Measurements from ENCODE around the gene LRIG3. TPM values are rescaled to one million over a fixed set of nuclear protein-coding genes. Genes with fewer than 3 reads are reported as not detected.
A peak's percentile ranks its signal among the peaks of the same experiment; 100 is the strongest.
"Not testable (repeated sequence)": the region's sequence is repeated elsewhere in the genome, so short reads cannot be mapped to it uniquely, and the experiment has no call there.

LRIG3 gene
- polyA plus RNA-seq, 3 donors: 35.0 to 35.1 (median 35.0) TPM

DNA sequence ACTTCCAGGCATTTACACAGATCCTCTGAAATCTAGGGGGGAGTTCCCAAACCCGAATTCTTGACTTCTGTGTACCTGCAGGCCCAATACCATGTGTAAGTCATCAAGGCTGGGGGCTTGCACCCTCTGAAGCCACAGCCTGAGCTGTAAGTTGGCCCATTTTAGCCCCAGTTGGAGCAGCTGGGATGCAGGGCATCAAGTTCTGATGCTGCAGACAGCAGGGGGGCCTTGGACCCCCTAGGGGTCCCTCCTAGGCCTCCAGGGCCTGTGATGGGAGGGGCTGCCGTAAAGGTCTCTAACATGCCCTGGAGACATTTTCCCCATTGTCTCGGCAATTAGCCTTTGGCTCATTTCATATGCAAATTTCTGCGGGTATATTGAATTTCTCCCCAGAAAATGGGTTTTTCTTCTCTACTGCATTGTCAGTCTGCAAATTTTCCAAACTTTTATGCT is 59.5 kb downstream of the LRIG3 start:
- no peak for DNase-seq

GRCh38 chr12:58860056-58860787 is 60.1 kb downstream of the LRIG3 start:
- DNase-seq: no peak

DNA sequence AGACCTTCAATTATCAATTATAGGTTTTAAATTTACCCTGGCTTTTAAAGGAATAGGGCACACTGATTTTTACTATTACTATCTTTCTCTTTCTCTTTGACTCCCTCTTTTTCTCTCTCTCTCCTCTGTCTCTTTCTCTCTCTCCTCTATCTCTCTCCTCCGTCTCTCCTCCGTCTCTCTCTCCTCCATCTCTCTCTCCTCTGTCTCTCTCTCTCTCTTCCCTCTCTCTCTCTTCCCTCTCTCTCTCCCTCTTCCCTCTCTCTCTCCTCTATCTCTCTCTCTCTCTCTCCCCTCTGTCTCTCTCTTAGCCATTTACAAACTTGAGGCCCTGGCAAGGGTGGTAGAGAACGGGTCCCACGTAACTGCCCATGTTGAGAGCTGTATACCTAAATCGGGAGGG is 62.3 kb downstream of the LRIG3 start:
- no peak for DNase-seq

GRCh38 chr12:58857206-58857605 is 63.1 kb downstream of the LRIG3 start:
- DNase-seq: not testable (repeated sequence)

DNA sequence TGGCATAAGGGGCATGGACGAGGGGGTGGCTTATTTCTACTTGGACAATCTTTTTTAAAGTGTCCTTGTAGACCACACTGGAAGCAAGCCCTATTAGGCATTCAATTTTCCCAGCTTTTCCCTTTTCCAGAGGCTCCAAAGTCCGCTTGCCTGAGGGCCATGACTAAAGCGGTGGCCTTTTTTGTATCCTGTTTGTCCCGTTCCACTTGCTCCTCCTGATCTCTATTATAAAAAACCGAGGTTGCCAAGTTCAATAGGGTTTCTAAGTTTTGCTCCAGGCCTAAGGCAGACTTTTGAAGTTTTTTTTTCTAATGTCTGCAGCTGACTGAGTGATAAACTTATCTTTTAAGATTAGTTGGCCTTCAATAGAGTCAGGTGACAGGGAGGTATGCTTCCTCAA is 64.7 kb downstream of the LRIG3 start:
- DNase-seq: not testable (repeated sequence)

DNA sequence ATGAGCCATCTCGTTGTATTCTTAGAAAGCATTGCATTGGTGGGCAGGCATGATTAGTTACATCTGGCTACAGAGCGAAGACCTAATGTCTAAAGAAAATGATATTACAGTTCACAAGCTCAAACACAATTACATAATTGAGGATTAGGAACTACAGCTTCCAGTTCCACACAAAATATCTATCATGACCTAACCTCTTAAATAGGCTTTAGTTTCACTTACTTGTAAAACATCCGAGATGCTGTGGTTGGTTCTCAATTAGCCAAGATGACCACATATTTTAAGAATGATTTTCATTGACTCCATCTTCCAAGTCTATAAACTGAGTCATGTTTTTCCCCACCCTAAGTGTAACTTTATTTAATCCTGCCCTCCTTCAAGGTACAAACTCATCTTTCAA is 69.5 kb downstream of the LRIG3 start:
- DNase-seq: peak; percentile 21

DNA sequence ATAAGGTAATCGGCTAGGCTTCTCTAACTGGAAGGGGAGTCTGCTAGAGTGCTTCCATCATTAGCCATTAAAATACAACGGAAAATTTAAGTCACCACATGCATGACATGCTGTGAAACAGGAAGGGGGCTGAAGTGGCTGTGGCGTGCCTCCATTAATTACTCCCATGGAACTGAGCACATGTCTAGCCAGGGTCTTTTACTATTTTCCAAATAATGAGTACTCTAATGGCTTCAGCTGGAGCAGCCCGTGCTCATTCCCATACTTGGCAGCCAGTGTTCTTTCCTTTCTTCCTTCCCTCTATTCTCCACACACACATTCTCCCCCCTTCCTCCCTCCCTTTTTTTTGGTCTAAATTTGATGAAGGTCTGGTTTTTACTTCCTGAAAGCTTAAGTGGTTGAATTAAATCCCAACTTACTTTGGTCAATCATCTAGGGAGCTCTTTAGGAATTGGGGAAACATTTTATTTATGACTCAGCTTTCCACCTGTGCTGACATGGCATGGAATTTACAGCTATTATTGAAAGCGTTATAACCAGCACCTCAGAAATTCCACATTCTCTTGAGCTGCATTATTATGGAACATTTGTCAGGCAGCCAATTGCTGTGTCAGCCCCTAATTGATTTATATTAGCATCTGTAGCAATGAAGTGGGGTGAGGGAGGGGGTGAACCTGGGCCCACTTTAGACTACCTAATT is 72.3 kb downstream of the LRIG3 start:
- DNase-seq: peak; percentile 4

GRCh38 chr12:58844161-58844560 is 76.1 kb downstream of the LRIG3 start:
- DNase-seq: no peak

- DNase-seq: no peak
Observed at GRCh38 chr12:58841058-58841798, 79.1 kb downstream of the LRIG3 start.

- no peak for DNase-seq
Observed at GRCh38 chr12:58833853-58834252, 86.5 kb downstream of the LRIG3 start.

DNA sequence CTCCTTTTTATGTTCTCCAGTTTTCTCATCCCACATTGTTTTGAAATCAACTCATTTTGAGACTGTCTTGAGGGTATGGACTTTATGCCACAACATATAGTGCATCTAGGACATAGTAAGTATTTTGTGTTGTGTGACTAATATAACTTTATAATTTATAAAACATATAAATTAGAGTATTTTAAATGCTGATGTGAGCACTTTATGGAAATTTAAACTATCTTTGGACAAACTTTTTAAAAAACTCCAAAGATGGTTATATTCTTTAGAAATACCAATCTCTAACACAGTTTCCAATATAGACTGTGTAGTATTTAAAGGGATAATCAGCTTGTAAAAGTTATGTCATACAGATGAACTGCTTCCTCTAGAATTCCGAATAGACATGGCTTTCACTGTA is 87.4 kb downstream of the LRIG3 start:
- DNase-seq: no peak
